NCI-H1436 (cell line): ENCODE results near the gene ARRDC1.
A peak's percentile ranks its signal among the peaks of the same experiment; 100 is the strongest.
"Not testable (repeated sequence)": the region's sequence is repeated elsewhere in the genome, so short reads cannot be mapped to it uniquely, and the experiment has no call there.

Experiments
- DNase-seq: peaks from one replicate; lab custom pipeline; 2025; lab: John Stamatoyannopoulos, UW

The ARRDC1 gene

GRCh38 chr9:137605121-137606004 is at the start of gene ARRDC1:
Gene ARRDC1, plus strand, starts transcription at chr9:137605686. Its CDS starts 32 bp downstream, at chr9:137605718.
- peak; percentile 91 for DNase-seq

- no peak for DNase-seq
Observed at GRCh38 chr9:137556069-137556838, 49.2 kb upstream of the ARRDC1 start.

GRCh38 chr9:137558127-137558526 is 47.4 kb upstream of the ARRDC1 start:
- DNase-seq, result no peak

GRCh38 chr9:137564134-137564533 is 41.4 kb upstream of the ARRDC1 start:
- no peak for DNase-seq

GRCh38 chr9:137564817-137565411 is 40.6 kb upstream of the ARRDC1 start:
- DNase-seq, result no peak

- DNase-seq, result not testable (repeated sequence)
Observed at GRCh38 chr9:137568445-137568844, 37.0 kb upstream of the ARRDC1 start.

GRCh38 chr9:137569609-137570203 is 35.8 kb upstream of the ARRDC1 start:
- DNase-seq, result no peak

- DNase-seq, result no peak
Observed at GRCh38 chr9:137570566-137570965, 34.9 kb upstream of the ARRDC1 start.

GRCh38 chr9:137574192-137574591 is 31.3 kb upstream of the ARRDC1 start:
- DNase-seq, result no peak

GRCh38 chr9:137575364-137575715 is 30.1 kb upstream of the ARRDC1 start:
- no peak for DNase-seq

GRCh38 chr9:137575716-137576411 is 29.6 kb upstream of the ARRDC1 start:
- no peak for DNase-seq

GRCh38 chr9:137578518-137579258 is 26.8 kb upstream of the ARRDC1 start, which contains the start of gene DPH7:
Gene DPH7, minus strand, starts transcription at chr9:137578925. Its CDS starts 148 bp downstream, at chr9:137578777.
- DNase-seq, result peak; percentile 88

GRCh38 chr9:137579259-137579604 is 26.3 kb upstream of the ARRDC1 start:
- DNase-seq, result no peak

- no peak for DNase-seq
Observed at GRCh38 chr9:137580209-137580953, 25.1 kb upstream of the ARRDC1 start.

GRCh38 chr9:137580954-137581322 is 24.5 kb upstream of the ARRDC1 start:
- no peak for DNase-seq

- DNase-seq, result no peak
Observed at GRCh38 chr9:137581361-137582285, 23.9 kb upstream of the ARRDC1 start.

GRCh38 chr9:137582286-137582860 is 23.1 kb upstream of the ARRDC1 start:
- DNase-seq, result no peak

- no peak for DNase-seq
Observed at GRCh38 chr9:137583347-137583746, 22.1 kb upstream of the ARRDC1 start.

GRCh38 chr9:137583957-137584356 is 21.5 kb upstream of the ARRDC1 start:
- DNase-seq, result no peak
